Measurements from ENCODE around the gene UQCC3.

DNA sequence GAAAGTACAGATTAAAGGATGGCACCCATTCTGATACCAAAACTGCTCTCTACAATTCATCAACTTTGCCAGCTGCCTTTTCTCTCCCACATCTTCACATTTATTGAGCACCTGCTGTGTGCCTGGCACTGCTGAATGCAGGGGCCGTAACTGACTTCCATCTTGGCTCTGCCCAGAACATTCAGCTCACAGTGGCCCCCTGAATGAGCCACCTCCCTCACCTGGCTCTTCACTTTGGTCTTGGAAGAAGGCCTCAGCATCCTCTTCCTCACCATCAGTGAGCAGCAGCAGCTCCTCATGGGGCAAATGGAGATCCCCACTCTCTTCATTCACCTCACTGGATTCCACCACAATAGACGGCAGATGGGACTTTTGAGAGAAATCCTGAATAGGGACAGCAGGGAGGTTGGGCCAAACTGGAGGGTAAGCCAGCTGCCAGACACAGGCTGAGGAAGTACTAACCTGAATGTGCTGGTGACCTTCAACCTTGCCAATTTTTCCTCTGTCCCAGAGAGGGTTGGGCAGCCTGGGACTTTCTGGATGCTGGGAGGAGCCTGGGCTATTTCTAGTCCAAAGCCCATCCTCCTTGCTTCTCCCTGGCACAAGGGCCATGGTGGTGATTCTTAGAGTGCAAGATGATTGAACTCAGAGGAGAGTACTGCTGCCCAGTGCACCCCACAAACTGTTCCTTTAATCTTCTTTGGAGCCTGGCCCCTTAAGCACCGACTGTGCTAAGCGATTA, 1.9 kb upstream of the UQCC3 start:
- TF ChIP-seq, protein P1, sequence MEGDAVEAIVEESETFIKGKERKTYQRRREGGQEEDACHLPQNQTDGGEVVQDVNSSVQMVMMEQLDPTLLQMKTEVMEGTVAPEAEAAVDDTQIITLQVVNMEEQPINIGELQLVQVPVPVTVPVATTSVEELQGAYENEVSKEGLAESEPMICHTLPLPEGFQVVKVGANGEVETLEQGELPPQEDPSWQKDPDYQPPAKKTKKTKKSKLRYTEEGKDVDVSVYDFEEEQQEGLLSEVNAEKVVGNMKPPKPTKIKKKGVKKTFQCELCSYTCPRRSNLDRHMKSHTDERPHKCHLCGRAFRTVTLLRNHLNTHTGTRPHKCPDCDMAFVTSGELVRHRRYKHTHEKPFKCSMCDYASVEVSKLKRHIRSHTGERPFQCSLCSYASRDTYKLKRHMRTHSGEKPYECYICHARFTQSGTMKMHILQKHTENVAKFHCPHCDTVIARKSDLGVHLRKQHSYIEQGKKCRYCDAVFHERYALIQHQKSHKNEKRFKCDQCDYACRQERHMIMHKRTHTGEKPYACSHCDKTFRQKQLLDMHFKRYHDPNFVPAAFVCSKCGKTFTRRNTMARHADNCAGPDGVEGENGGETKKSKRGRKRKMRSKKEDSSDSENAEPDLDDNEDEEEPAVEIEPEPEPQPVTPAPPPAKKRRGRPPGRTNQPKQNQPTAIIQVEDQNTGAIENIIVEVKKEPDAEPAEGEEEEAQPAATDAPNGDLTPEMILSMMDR (IDR thresholded peaks at IDR 0.05) = no peak
- TF ChIP-seq YY1 (IDR thresholded peaks at IDR 0.05; ENCODE audit: low read depth) = no peak
- no peak for TF ChIP-seq EP300 (IDR thresholded peaks at IDR 0.05; ENCODE audit: borderline replicate concordance in 1 of 2, low read depth in 1 of 2, low read length in 1 of 2)
- no peak for TF ChIP-seq POLR2AphosphoS5 (IDR thresholded peaks at IDR 0.05; ENCODE audit: low read depth, low read length)
- TF ChIP-seq, protein P2, sequence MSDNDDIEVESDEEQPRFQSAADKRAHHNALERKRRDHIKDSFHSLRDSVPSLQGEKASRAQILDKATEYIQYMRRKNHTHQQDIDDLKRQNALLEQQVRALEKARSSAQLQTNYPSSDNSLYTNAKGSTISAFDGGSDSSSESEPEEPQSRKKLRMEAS (IDR thresholded peaks at IDR 0.05; ENCODE audit: low read depth) = no peak
- no peak for TF ChIP-seq TAF1 (IDR thresholded peaks at IDR 0.05; ENCODE audit: borderline replicate concordance, low read depth, low read length)
- no peak for TF ChIP-seq JUND (IDR thresholded peaks at IDR 0.05)
- TF ChIP-seq, protein P3, sequence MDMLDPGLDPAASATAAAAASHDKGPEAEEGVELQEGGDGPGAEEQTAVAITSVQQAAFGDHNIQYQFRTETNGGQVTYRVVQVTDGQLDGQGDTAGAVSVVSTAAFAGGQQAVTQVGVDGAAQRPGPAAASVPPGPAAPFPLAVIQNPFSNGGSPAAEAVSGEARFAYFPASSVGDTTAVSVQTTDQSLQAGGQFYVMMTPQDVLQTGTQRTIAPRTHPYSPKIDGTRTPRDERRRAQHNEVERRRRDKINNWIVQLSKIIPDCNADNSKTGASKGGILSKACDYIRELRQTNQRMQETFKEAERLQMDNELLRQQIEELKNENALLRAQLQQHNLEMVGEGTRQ (IDR thresholded peaks at IDR 0.05; ENCODE audit: borderline replicate concordance, low read depth, low read length) = no peak
- TF ChIP-seq SIN3A (IDR thresholded peaks at IDR 0.05; ENCODE audit: borderline replicate concordance, low read depth, low read length) = no peak
- TF ChIP-seq, protein P4, sequence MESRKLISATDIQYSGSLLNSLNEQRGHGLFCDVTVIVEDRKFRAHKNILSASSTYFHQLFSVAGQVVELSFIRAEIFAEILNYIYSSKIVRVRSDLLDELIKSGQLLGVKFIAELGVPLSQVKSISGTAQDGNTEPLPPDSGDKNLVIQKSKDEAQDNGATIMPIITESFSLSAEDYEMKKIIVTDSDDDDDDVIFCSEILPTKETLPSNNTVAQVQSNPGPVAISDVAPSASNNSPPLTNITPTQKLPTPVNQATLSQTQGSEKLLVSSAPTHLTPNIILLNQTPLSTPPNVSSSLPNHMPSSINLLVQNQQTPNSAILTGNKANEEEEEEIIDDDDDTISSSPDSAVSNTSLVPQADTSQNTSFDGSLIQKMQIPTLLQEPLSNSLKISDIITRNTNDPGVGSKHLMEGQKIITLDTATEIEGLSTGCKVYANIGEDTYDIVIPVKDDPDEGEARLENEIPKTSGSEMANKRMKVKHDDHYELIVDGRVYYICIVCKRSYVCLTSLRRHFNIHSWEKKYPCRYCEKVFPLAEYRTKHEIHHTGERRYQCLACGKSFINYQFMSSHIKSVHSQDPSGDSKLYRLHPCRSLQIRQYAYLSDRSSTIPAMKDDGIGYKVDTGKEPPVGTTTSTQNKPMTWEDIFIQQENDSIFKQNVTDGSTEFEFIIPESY (IDR thresholded peaks at IDR 0.05; ENCODE audit: borderline replicate concordance, low read depth) = no peak
- no peak for TF ChIP-seq MXI1 (IDR thresholded peaks at IDR 0.05; ENCODE audit: low read depth, low read length)
- no peak for TF ChIP-seq RXRA (IDR thresholded peaks at IDR 0.05; ENCODE audit: borderline replicate concordance, low read depth)

All from SK-N-SH (cell line).